ENCODE measurements around the gene GASK1A.

DNA sequence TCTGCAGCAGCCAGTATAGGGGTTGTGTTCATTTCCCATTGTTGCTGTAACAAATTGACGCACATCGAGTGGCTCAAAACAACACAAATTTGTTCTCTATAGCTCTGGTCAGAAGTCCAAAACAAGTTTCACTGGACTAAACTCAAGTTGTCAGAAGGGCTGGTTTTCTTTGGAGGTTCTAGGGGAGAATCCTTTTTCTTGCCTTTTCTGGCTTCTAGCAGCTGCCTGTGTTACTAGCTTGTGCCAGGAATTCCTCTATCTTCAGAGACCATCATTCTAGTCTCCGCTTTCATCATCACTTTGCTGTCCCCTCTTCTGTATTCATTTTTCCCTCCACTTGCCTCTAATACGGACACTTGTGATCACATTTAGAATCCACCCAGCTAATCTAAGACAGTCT, 20.5 kb downstream of the GASK1A start:
- TF ChIP-seq, protein P1, sequence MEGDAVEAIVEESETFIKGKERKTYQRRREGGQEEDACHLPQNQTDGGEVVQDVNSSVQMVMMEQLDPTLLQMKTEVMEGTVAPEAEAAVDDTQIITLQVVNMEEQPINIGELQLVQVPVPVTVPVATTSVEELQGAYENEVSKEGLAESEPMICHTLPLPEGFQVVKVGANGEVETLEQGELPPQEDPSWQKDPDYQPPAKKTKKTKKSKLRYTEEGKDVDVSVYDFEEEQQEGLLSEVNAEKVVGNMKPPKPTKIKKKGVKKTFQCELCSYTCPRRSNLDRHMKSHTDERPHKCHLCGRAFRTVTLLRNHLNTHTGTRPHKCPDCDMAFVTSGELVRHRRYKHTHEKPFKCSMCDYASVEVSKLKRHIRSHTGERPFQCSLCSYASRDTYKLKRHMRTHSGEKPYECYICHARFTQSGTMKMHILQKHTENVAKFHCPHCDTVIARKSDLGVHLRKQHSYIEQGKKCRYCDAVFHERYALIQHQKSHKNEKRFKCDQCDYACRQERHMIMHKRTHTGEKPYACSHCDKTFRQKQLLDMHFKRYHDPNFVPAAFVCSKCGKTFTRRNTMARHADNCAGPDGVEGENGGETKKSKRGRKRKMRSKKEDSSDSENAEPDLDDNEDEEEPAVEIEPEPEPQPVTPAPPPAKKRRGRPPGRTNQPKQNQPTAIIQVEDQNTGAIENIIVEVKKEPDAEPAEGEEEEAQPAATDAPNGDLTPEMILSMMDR (conservative IDR thresholded peaks at IDR 0.05; ENCODE audit: low read depth, low read length): no peak
- TF ChIP-seq EZH2 (IDR thresholded peaks at IDR 0.05; ENCODE audit: borderline replicate concordance, low read depth, low read length, poor library complexity, severe bottlenecking): no peak

Data from A673 (cell line).